Esophagus squamous epithelium (tissue), 5 donors: ENCODE results near the gene LDLRAD3. TPM values are rescaled to one million over a fixed set of nuclear protein-coding genes. Genes with fewer than 3 reads are reported as not detected.

Experiments
- DNase-seq: peaks from one replicate; lab custom pipeline; 2025; lab: John Stamatoyannopoulos, UW
- H3K27ac ChIP-seq, 4 donors: fragments of 200-600 bp; sonication (generic); one replicate each; pipeline ENCODE4 v1.5.1; 2016 to 2019; ENCODE audit warnings: mild to moderate bottlenecking in 1 of 4
- H3K27me3 ChIP-seq, 4 donors: fragments of 200-600 bp; sonication (generic); 1 replicate in 3 of 4; 2 replicates in 1 of 4; pipeline versions ENCODE4 v1.5.1 to v1.6.0; 2017 to 2021; ENCODE audit warnings: antibody characterized with exemption in 1 of 4
- H3K36me3 ChIP-seq, 3 donors: fragments of 200-600 bp; sonication (generic); one replicate each; pipeline ENCODE4 v1.5.1; 2016 to 2019
- H3K4me1 ChIP-seq, 3 donors: fragments of 200-600 bp; sonication (generic); one replicate each; pipeline ENCODE4 v1.5.1; 2017 to 2019
- H3K4me3 ChIP-seq, 4 donors: fragments of 200-600 bp; sonication (generic); 1 replicate in 3 of 4; 2 replicates in 1 of 4; pipeline ENCODE4 v1.5.1; 2016 to 2019; ENCODE audit warnings: mild to moderate bottlenecking in 2 of 4, moderate library complexity in 1 of 4
- H3K9me3 ChIP-seq, 3 donors: fragments of 200-600 bp; sonication (generic); one replicate each; pipeline ENCODE4 v1.5.1; 2016 to 2019
- POLR2A ChIP-seq, 4 donors: fragments of 450-650 bp; IDR thresholded peaks; one replicate each; pipeline ENCODE4 v1.6.1; 2017; ENCODE audit warnings: antibody characterized with exemption in 4 of 4, mild to moderate bottlenecking in 4 of 4, moderate library complexity in 3 of 4
- WGBS, 2 donors: methylation state at CpG; one replicate each; pipeline ENCODE4 v1.1.5; 2018; 5-methylcytosine and 5-hydroxymethylcytosine counted together
- intact Hi-C: fragments of 100-400 bp; cut with DNase I; formaldehyde crosslinking; loops from one replicate; pipeline ENCODE4 v1.15.0; 2022
- total RNA-seq, 4 donors: library from RNA; depleted of rRNA; stranded (reverse); fragments of >200 nt; gene quantifications; one replicate each; pipeline ENCODE4 v1.1.0, GENCODE V29; 2016
- TF ChIP-seq, protein P1 (sequence below), 6 experiments: fragments of 450-650 bp in 4 of 6; fragments of 200-600 bp in 2 of 6; sonication (generic) in 2 of 6; IDR thresholded peaks; one replicate each; pipeline ENCODE4 v1.5.1; 2016 to 2019; ENCODE audit warnings: antibody characterized with exemption in 6 of 6, mild to moderate bottlenecking in 4 of 6, moderate library complexity in 4 of 6
- donor health status: DM: yes; HTN: yes; CAD: no.

LDLRAD3 gene
- total RNA-seq, 4 donors from 2014 or later, result 5.0 to 16.8 (median 8.2) TPM

DNA sequence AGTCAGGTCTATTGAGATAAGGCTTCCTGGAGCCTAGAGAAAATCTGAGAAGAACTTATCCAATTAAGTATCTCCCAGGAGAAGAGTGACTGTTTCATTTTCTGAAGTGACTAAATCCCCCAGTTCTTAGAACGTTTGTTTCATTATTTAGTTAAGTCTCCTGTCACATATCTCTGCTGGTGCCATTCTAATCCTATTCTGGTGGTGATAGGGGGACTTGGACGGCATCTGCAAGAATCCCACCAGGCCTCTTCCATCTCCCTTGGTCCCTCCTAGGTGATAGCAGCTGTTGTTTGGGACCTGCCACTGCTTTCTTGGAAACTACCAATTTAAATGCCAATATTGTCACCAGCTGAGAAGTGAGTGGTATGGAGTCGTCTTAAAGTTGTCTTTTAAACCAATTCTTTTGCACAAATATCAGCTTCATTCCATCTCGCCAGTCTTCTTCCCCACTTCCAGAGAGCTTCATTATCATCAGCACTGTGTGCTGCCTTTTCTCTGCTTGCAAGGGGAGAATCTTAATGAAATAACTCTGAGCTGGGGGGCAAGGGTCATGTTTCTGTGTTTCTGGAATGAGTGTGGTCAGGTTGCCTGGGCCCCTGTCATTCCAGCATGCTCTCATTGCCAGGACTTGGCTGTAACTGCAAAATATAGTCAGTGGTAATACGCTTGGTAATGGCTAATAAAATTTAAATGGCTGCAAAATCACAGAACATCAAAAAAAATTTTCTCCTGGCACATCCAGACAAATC lies 104.8 kb downstream of the LDLRAD3 start:
- H3K36me3 ChIP-seq, result no peaks in the 10 kb centered on the region
- DNase-seq, result no peak
- H3K4me1 ChIP-seq, result no peaks in the 10 kb centered on the region
- no peak overlapping the region for H3K4me3 ChIP-seq
- WGBS, 2 donors, result 79 to 82% methylated on average over 5 of the region's 5 CpGs
- intact Hi-C loops, result no loop called here
- H3K9me3 ChIP-seq, result no peaks in the 10 kb centered on the region
- H3K27me3 ChIP-seq, result no peaks in the 10 kb centered on the region
- TF ChIP-seq, protein P1, sequence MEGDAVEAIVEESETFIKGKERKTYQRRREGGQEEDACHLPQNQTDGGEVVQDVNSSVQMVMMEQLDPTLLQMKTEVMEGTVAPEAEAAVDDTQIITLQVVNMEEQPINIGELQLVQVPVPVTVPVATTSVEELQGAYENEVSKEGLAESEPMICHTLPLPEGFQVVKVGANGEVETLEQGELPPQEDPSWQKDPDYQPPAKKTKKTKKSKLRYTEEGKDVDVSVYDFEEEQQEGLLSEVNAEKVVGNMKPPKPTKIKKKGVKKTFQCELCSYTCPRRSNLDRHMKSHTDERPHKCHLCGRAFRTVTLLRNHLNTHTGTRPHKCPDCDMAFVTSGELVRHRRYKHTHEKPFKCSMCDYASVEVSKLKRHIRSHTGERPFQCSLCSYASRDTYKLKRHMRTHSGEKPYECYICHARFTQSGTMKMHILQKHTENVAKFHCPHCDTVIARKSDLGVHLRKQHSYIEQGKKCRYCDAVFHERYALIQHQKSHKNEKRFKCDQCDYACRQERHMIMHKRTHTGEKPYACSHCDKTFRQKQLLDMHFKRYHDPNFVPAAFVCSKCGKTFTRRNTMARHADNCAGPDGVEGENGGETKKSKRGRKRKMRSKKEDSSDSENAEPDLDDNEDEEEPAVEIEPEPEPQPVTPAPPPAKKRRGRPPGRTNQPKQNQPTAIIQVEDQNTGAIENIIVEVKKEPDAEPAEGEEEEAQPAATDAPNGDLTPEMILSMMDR (IDR thresholded peaks at IDR 0.05), result no peak
- TF ChIP-seq POLR2A (IDR thresholded peaks at IDR 0.05), result no peak
- no peak overlapping the region for H3K27ac ChIP-seq

DNA sequence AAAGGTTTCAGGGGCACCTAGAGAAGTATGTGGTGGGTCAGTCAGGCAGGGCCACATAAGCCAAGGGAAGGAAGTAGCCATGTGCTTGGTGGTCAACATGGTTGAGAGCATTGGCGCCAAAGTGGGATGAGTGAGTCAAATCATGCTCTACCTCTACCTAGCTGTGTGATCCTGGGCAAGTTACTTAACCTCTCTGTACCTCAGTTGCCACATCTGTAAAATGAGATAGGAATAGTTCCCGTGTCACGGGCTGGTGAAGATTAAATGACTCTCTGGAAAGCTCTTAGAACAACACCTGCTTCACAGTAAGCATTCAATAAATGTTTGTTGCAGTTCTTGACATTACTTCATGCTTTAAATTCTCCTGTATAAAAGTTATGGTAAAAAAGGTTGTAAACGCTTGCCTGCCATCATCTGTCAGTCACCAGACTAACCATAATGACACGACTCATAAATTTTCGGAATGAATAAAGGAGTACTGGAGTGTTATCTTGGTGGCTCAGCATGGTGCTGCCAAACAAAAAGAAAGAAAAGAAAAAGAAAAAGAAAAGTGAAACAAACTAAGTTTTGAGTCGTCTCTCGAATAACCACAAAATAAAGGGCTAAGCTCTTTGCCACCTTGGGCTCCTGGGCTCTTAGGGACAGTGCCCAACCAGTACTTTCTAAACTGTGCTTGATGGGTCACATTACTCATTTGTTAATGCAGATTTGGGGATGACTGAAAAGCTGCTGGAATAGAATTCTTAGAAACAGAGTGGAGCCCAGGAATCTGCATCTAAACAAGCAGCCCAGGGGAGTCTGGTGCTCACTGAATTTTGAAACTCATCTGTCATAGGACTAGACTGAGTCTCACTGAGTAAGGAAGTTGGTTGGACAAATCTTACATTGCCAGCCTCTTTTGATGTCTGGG lies 107.6 kb downstream of the LDLRAD3 start:
- Histone ChIP-seq H3K4me3 (no peak overlapping the region), H3K36me3 (no peaks in the 10 kb centered on the region), H3K4me1 (no peaks in the 10 kb centered on the region), H3K9me3 (no peaks in the 10 kb centered on the region), H3K27me3 (no peaks in the 10 kb centered on the region), H3K27ac (no peak overlapping the region)
- WGBS, 2 donors, result 75 to 88% methylated on average over 8 of the region's 8 CpGs
- intact Hi-C loops, result no loop called here
- no peak for DNase-seq
- TF ChIP-seq, protein P1 (IDR thresholded peaks at IDR 0.05), result no peak
- no peak for TF ChIP-seq POLR2A (IDR thresholded peaks at IDR 0.05)

DNA sequence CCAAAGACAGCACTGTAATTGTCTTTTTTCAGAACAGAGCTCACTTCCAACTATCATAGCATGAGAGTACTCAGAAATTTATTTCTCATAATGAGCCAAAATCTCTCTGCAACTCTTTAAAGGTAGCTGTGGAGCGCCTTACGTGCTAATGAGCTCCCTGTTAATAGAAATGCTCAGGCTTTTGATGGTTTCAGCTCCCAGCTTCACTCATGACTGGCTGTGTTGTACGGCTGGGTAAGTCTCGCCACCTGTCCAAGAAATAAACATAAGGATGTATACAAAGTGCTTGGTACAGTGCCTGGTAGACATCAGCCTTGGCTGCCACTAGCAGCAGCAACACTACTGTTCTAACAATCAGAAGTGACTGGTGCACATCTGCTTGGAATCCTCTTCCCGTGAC lies 109.4 kb downstream of the LDLRAD3 start:
- H3K27me3 ChIP-seq, result no peaks in the 10 kb centered on the region
- 90% methylated on average over 5 of the region's 5 CpGs for WGBS, 2 donors
- H3K4me1 ChIP-seq, result no peaks in the 10 kb centered on the region
- no peak overlapping the region for H3K27ac ChIP-seq
- no peak for DNase-seq
- intact Hi-C loops, result no loop called here
- no peaks in the 10 kb centered on the region for H3K36me3 ChIP-seq
- H3K4me3 ChIP-seq, result no peak overlapping the region
- H3K9me3 ChIP-seq, result no peaks in the 10 kb centered on the region
- TF ChIP-seq, protein P1 (IDR thresholded peaks at IDR 0.05), result no peak
- TF ChIP-seq POLR2A (IDR thresholded peaks at IDR 0.05), result no peak

DNA sequence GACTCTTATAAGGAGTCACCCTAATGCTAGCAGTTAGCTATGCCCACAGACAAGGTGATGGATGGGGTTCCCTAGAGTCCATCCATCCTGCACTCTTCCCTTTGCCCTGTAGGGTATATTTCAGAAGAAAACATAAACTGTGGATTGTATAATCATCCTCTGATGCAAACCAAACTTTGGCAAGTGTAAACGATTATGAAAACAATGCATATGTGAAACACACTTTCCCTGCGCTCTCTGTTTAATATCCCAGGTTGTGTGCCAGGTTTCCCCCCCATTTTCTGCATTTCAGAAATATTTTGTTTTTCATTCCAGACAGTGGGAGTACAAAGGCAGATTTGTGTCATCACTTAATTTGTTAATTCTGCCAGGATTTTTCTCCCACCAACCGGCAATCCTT lies 110.0 kb downstream of the LDLRAD3 start:
- H3K9me3 ChIP-seq, result no peaks in the 10 kb centered on the region
- 53 to 58% methylated on average over 3 of the region's 3 CpGs for WGBS, 2 donors
- DNase-seq, result no peak
- H3K27ac ChIP-seq, result no peak overlapping the region
- no peaks in the 10 kb centered on the region for H3K36me3 ChIP-seq
- no peaks in the 10 kb centered on the region for H3K27me3 ChIP-seq
- no peak overlapping the region for H3K4me3 ChIP-seq
- TF ChIP-seq POLR2A (IDR thresholded peaks at IDR 0.05), result no peak
- TF ChIP-seq, protein P1 (IDR thresholded peaks at IDR 0.05), result no peak
- H3K4me1 ChIP-seq, result no peaks in the 10 kb centered on the region
- intact Hi-C loops, result no loop called here

DNA sequence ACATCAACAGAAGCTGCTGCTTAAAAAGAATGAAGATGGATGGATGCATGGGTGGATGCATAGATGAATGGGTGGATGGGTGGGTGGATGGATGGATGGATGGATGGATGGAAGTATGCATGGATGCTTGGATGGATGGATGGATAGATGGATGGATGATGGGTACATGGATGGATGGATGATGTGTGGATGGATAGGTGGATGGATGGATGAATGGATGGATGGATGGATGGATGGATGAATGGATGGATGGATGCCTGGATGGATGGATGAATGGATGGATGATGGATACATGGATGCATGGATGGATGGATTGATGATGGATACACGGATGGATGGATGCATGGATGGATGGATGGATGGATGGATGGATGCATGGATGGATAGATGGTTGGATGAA lies 110.8 kb downstream of the LDLRAD3 start:
- WGBS, 2 donors, result 79 to 87% methylated on average over 1 of the region's 1 CpG
- no peak for DNase-seq
- Histone ChIP-seq H3K4me3 (no peak overlapping the region), H3K27me3 (no peaks in the 10 kb centered on the region), H3K9me3 (no peaks in the 10 kb centered on the region), H3K4me1 (no peaks in the 10 kb centered on the region), H3K27ac (no peak overlapping the region), H3K36me3 (no peaks in the 10 kb centered on the region)
- no peak for TF ChIP-seq POLR2A (IDR thresholded peaks at IDR 0.05)
- TF ChIP-seq, protein P1 (IDR thresholded peaks at IDR 0.05), result no peak
- intact Hi-C loops, result no loop called here
